HG03039 (cell line): Measurements from ENCODE around the gene ZNFX1.
"Not testable (repeated sequence)": the region's sequence is repeated elsewhere in the genome, so short reads cannot be mapped to it uniquely, and the experiment has no call there.

ENCODE experiments used
- ATAC-seq: cut with Tn5 transposase; IDR thresholded peaks from one replicate; pipeline ENCODE4 v1.9.1; 2021; ENCODE audit warnings: mild to moderate bottlenecking, moderate library complexity; ENCODE audit not compliant: unreplicated experiment

Gene ZNFX1

DNA sequence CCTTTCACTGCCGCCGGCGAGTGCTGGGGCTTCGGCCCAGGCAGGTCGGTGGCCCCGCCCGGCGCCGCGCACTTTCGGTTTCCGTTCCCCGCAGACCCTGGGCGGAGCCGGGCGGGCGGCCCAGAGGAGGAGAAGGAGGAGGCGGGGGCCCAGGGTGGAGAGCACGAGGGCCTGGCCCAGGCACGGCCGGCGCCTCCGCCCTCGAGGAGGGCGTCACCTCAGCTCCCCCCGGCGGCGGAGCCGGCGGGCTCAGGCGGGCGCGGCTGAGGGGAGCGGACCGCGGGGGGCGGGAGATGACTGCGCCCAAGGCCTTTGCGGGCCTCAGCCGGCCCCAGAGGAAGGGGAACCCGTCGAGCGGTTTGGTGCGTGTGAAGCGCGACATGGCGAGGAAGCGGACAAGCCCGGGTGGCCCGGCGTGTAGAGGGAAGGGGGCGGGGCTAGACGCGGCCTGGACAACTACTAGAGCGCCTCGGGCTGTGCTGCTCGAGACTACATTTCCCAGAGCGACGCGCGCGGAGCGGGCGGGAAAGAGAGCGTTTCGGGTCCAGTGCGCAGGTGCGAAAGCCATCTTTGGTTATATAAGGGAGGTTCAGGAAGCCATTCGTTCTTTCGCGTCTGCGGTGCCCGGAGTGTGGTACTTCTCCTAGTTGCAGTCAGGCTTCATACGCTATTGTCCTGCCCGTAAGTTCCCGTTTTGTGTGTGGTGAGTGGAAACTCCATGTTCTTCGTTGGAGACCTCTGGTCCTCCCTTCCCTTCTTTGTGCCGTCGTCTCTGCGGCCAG lies at the start of gene ZNFX1:
ZNFX1 (minus strand) TSS at position 22 of the 782 bp plus-strand sequence. CDS start 2,218 bp downstream, outside the sequence.
- peak; percentile 82 for ATAC-seq

DNA sequence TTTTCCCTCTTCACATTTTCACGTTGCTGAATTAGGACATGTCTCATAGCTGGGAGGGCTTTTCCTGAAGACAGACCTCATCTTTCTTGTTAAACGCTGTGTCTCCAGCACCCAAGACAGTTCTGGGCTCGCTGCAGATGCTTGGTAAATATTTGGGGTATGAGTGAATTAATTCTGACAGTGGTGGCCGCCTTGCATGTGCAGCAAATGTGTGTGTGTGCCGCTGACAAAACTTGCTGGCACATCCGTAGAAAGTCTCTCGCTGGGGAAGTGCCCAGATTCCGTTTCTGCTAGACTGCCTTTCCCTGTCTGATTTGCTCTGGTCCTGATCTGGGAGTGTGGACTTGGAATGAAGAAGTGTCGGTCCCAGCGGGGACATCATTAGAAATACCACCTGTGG lies 48.2 kb upstream of the ZNFX1 start:
- ATAC-seq = no peak

DNA sequence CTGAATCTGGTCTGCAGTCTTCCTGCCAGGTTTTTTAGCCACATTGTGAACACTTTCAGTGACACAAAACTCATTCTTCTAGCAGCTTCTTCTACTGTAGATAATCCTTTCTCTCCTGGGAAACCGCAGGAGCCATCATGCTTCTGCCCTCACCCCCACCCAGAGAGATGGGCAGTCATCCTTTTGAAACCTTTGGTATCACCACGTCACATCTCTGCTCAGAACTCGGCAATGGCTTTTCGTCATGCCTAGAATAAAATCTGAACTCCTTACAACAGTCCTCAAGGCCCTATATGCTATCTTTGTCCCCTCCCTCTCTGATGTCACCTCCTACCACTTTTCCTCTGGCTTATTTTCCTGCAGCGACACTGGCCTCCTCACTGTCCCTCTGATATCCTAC lies 46.4 kb upstream of the ZNFX1 start:
- ATAC-seq = no peak

DNA sequence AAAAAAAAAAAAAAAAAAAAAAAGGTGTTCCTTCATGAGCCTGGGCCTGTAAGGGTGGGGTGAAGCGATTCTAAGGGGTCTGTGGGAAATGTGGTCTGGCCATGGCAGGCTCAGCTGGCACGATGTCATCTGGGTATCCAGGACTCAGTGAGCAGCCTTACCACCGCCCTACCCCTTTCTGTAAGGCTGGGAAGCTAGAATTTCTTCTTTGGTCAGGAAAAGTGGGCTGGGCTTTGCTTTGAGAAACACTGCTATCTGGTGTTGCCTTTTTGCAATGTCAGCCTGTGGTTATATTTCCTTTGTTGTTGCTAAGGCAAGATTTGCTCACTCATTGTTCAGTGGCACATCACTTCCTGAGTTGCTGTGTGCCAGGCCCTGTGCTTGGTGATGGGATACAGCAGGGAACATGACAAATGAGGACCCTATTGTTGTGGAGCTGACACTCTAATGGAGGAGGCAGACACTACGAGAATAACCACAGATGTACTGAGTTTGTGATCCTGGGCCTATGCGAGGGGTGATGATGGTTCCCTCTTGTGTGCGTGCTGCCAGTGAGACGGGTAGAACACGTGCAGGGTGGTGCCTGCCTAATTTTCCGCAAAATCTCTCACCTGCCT lies 45.9 kb upstream of the ZNFX1 start:
- ATAC-seq = no peak

DNA sequence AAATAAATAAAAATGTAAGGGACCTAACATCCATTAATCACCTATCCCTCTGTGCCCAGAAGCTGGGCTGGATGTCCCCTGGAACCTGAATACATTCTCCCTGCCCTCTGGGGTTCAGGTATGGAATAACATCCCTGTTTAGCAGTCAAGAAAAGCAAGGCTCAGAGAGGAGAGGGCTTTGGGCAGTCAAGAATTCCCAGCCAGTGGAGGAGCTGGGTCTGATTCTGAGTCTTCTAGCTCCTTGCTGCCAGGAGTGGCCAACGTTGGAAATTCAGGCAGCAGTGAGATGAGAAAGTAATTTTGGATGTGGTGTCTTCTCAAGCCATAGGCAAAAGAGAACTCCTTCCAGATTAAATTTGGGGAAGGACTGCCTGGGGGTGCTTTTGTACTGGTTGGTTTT lies 42.6 kb upstream of the ZNFX1 start:
- ATAC-seq = no peak

DNA sequence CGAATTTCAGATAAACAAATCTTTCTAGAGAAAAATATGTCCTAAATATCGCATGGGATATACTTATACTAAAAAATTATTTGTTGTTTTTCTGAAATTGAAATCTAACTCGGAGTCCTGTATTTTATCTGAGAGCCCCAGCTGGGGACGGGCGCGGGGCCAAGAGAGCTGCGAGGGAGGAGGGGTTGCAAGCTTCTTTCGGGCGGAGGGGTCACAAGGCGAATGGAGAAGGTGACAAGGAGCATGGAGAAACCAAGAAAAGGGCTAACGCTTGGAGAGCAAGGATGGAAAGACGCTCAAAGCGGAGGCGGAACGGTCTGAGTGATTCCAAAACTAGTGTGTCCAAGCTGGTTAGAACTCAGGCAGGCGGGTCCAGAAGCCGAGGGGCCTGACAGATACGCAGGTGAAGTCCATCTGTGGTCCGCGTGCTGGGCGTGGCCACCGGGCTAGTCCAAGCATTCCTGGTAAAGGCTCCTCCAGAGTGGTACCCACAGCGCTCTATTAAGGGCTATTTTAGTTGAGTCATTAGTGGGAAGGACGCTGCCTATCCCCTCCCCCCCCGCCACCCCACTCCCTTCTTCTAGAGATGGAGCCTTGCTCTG lies 41.5 kb upstream of the ZNFX1 start:
- ATAC-seq = no peak

DNA sequence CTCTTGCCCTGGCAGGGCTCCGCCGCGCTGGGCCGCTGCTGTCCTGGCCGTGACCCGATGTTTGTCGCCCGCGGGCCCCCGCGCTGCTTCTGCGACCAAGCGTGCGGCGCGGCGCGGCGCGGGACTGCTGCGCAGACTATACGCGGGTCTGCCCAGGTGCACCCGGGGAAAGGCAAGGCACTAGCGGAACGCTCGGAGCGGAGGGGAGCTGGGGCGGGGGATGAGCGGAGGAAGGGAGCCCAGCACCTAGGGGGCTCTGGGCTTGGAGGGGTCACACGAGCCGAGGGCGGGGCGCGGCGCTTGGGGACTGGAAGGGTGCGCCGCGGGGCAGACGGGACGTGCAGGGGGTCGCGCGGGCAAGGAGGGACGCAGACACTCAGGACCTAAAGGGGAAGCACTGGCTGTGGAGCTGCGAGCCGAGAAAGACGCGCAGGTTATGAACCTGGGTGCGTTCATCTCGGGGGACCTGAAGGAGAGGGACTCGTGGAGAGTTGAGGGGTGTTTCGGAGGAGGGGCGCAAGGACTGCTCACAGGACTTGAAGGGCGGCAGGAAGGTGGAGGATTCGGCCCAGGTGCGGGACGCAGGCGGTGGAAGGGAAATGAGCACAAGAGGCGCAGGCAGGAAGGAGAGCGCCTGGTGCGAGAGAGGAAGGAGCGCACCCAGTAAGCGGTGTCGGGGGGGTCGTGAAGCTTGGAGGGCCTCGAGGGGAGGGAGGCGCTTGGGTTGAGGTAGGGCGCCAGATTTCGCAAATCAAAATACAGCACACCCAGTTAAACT lies 40.8 kb upstream of the ZNFX1 start:
- no peak for ATAC-seq

DNA sequence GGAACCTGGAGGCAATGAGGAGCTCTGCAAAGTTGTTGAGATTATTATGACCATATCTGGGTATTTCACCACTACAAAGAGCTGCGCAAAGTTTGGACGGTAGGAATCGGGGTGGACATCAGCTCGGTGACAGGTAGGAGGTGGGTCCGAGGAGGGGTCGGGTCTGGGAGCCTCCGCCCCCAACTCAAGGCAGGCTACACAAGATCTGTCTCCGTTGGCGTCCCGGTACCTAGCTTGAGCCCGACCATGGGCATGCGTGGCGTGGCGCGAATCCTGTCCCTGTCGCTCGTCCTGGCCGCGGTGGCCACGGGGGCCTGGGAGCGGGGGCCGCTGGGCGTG lies 40.2 kb upstream of the ZNFX1 start:
- no peak for ATAC-seq

DNA sequence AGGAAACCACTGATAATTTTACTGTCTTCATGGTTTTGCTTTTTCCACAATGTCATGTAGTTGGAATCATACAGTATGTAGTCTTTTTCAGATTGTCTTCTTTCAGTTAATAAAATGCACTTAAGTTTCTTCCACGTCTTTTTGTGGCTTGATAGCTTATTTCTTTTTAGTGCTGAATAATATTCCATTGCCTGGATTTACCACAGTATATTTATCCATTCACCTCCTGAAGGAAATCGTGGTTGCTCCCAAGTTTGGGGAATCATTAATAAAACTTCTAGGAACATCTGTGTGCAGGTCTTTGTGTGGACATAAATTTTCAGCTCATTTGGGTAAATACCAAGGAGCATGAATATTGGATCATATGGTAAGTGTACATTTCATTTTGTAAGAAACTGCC lies 38.8 kb upstream of the ZNFX1 start:
- ATAC-seq = no peak

DNA sequence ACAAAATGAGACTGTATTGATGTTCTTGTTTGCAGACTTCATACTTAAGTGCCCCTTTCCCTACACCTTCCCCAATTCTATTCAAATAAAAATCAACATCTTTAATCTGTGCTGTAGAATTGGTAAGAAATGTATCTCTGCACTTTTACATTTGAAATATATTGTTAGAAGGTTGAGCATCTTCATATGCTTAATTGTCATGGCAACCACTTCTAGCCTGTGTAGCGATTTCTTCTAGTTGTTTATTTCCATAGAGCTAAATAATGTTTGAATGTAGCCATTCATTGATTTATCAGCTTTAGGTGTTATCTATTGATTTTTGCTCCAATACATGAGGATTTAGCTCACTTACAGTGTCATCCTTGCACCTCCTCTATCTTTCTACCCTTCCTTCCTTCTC lies 37.7 kb upstream of the ZNFX1 start:
- ATAC-seq = no peak

DNA sequence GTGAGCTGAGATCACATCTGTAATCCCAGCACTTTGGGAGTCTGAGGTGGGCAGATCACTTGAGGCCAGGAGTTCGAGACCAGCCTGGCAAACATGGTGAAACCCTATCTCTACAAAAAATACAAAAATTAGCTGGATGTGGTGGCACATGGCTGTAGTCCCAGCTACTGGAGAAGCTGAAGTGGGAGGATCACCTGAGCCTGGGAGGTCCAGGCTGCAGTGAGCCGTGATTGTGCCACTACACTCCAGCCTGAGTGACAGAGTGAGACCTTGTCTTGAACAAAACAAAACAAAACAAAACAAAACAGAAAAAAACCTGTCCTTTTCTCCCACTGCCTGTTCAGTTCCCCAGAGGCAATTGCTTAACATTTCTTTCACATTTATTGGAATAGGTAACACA lies 36.2 kb upstream of the ZNFX1 start:
- ATAC-seq = not testable (repeated sequence)

DNA sequence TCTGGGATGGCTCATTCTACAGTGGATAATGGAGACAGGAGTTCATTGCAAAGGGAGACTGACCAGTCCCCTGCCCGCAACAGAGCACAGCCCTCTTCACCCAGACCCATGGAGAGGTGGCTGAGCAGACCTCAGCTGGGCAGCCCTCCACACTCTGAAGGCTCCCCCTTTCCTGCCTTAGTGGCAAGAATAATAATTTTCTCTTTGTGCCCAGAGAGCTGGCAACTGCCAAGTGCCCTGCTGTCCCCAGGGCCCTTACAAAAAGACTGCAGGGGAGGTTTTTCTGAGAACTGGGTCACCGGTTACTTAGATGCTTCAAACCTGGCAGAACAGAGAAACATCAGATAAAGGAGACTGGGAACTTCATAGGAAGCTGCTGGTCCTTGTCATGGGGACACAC lies 35.4 kb upstream of the ZNFX1 start:
- ATAC-seq = no peak

DNA sequence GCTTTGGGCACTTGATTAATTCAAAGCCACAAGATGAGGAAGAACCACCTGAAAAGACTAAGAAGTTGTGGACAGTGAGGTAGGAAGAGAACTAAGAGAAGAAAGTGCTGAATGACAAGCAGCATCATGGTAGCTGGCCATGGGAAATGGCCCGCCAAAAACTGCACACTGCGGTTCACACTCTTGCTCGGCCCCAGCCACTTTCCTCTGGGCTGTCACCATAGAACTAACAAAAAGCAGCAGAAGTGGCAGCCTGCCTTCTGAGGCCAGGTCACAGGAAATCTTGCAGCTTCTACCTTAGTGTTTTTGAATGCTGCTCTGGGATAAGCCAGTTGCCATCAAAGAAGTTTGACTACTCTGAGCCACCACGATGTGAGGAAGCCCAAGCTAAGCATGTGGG lies 34.8 kb upstream of the ZNFX1 start:
- no peak for ATAC-seq

DNA sequence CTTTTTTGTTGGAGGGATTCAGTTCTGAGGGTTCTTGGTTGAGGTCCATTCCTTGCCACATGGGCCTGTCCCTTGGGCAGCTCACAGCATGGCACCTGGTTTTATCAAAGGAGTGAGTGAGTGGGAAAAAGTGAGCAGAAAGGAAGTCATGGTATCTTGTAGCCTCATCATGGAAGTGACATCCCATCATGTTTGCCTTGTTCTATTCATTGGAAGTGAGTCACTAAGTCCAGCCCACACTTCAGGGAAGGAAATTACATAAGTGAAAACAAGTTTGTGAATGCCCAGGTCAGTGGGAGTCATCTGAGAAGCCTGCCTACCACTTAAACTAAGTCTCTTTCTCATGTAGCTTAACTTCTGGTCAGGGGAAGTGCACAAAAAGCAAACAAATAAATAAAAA lies 32.8 kb upstream of the ZNFX1 start:
- no peak for ATAC-seq

DNA sequence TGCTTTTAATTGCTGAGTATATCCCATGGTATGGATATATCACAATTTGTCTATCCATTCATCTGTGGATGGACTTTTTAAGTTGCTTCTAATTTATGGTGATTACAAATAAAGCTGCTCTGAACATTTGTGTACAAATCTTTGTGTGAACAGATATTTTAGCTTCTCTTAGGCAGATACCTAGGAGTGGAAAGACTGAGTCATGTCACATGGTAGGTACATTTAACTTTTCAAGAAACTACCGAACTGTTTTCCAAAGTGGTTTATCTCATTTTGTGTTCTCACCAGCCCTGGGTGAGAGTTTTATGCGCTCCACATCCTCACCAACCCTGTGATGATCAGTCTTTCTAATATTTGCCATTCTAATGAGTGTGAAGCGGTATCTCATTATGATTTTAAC lies 31.0 kb upstream of the ZNFX1 start:
- ATAC-seq = no peak

DNA sequence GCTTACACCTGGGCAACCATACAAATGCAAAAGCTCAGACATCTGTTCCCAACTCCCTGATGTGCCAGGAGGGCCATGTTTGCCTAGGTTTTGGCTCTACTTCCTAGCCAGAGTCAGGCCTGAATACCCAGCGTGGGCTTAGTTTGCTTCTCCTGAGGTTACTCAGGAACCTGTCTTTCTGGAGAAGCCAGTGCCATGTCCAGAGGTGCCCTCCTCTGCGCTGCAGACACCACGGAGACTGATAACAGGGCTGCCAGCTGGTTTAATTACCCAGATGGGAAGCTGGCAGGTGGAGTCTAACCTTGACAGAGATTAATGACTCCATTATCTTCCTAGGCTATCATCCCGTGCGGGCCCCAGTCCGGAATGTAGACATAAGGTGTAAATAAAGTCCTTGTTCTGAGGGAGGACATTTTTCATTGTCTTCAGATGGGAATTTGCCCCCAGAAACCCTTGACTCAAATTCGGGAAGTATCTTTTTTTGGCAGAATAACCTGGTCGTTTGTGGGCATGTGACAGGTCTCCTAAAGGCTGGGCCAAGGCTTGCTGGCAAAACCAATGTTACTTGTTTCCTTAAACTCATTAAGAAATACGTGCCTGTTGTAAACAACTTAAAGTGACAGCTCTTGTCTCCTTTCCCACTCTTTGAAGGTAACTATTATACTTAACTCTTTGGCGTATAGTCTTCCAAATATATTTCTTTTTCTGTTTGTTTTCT lies 29.2 kb upstream of the ZNFX1 start:
- no peak for ATAC-seq

DNA sequence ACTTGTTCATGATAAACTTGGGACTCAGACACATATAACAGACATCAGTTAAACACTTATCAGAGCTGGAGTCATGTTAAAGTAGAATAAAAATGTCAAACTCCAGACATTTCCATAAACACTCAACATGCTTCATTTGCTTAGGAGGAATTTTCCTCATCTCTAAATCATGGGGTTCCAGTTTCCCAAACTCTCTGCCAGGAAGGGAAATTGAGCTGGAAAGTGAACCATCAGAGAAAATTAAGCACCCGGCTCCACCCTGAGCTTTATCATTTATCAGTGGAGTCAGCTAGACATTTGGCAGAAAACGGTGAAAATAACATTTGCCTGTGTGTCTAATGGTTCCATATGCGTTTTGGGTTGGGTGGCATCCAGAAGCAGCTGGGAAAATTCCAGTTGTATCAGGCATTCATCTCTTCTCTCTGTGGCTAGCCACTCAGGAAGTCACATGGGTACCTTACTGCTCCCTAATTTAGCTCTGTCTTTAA lies 25.3 kb upstream of the ZNFX1 start:
- no peak for ATAC-seq

DNA sequence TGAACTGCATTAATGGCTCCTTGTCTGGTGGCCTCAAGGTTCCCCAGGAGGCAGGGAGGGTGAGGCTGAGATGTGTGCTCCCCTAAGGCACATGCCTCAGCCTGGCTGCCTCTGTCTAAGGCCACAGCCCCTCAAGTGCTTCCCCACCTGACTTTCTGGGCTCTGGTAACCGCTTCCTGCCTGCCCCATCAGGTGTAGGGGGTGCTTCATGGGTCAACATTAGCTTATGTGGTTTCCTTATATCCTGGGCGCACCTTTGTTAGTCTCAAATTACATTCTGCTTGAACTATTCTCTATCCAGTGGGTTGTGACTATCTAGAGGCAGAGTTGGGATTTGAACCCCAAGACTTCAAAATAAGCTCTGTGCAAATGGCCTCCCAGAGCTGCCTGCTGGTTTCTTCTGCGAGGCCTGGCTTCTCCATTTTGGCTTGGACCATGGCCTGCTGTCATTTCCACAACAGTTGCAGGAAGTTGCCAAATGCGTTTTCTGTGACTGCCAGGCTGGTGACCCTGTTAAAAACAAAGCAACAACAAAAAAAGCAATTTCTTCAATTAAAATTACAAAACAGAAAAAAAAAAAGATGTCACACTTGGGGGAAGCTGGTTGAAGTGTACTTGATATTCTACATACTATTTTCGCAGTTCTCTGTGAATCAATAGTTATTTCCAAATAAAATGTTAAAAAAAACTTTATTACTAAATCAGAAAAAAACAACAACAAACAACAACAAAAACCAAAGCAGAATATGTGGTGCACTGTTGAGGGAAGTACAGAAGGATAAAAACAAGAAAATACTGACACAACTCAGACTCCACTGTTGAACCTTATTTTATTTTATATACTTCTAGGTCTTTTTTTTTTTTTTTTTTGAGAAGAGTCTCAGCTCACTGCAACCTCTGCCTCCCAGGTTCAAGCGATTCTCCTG lies 20.0 kb upstream of the ZNFX1 start:
- ATAC-seq = no peak

DNA sequence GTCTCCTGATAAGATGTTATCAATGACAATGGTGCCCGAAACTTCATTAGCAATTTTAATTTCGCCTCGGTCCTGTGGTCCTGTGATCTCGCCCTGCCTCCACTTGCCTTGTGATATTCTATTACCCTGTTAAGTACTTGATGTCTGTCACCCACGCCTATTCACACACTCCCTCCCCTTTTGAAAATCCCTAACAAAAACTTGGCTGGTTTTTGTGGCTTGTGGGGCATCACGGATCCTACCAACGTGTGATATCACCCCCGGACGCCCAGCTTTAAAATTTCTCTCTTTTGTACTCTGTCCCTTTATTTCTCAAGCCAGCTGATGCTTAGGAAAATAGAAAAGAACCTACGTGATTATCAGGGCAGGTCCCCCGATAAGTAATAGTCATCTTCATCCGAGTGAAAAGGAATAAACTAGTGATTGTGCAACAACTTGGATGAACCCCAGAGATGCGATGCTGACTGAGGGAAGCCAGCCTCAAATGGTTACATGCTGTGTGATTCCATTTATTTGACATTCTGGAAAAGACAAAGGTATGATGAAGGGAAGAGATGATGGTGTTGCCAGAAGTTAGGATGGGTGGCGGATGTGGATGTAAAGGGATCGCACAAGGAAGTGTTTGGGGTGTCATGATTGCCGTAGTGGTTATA lies 16.3 kb upstream of the ZNFX1 start:
- ATAC-seq = not testable (repeated sequence)
